ENCODE measurements around the gene GP1BB. TPM values are rescaled to one million over a fixed set of nuclear protein-coding genes. Genes with fewer than 3 reads are reported as not detected.

The GP1BB gene
- polyA plus RNA-seq, 1 of the 3 experiments (the other 2 are of a cell fraction): 1.5 TPM

DNA sequence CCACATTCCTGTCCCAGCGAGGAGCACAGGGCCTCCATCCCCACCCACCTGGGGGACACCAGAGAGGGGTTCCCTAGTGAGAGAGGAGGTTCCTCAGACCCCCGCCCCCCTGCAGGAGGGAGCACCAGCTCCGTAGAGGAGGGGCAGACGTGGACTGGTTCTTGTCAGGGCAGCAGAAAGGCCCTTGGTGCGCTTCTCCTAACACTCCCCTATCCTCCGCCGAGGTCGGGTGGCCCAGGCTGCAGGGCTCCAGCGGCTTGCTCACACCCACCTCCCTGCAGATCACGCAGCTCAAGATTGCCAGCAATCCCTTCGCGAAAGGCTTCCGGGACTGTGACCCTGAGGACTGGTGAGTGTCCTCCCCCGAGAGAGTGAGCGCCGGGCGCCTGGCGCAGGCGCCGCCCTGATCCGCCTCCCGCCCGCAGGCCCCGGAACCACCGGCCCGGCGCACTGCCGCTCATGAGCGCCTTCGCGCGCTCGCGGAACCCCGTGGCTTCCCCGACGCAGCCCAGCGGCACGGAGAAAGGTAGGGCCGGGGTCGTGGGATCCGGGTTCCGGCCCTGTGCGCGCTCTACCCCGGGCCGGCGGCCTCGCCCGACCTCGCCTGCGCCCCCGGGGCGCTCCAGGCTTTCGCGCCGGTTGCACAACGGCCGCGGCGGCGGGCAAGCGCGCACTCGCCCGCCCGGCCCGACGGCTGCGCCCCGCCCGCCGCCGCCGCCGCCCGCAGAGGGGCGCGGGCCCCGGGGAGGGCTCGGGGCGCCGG is 42.3 kb downstream of the GP1BB start:
- Histone ChIP-seq H3K36me3 (replicated peaks in 1 of 2; ENCODE audit: control insufficient read depth in 1 of 2, insufficient read depth in 2 of 2, low read length in 1 of 2) (no peaks in the 10 kb centered on the region), H3K4me2 (no peak overlapping the region), H3K27me3 (ENCODE audit: insufficient read depth) (peaks cover 31% of the 10 kb centered on the region), H4K20me1 (ENCODE audit: insufficient read depth) (no peaks in the 10 kb centered on the region), H3K4me3 (ENCODE audit: low read depth in 2 of 2, low read length in 1 of 2) (no peak overlapping the region), H3K79me2 (ENCODE audit: insufficient read depth) (no peaks in the 10 kb centered on the region), H3K4me1 (ENCODE audit: control insufficient read depth in 1 of 2, insufficient read depth in 2 of 2, low read depth in 1 of 2, low read length in 1 of 2) (no peaks in the 10 kb centered on the region; a peak in 1 of 4 replicates), H2AFZ (ENCODE audit: low read depth) (no peak overlapping the region), H3K9me2 (no peaks in the 10 kb centered on the region), H3K9me3 (no peaks in the 10 kb centered on the region), H3K9ac (no peak overlapping the region), H3K27ac (ENCODE audit: low read depth in 2 of 2, low read length in 1 of 2) (no peak overlapping the region), H3F3A (replicated peaks; ENCODE audit: insufficient read depth) (no peaks in the 10 kb centered on the region)
- TF ChIP-seq, protein P1, sequence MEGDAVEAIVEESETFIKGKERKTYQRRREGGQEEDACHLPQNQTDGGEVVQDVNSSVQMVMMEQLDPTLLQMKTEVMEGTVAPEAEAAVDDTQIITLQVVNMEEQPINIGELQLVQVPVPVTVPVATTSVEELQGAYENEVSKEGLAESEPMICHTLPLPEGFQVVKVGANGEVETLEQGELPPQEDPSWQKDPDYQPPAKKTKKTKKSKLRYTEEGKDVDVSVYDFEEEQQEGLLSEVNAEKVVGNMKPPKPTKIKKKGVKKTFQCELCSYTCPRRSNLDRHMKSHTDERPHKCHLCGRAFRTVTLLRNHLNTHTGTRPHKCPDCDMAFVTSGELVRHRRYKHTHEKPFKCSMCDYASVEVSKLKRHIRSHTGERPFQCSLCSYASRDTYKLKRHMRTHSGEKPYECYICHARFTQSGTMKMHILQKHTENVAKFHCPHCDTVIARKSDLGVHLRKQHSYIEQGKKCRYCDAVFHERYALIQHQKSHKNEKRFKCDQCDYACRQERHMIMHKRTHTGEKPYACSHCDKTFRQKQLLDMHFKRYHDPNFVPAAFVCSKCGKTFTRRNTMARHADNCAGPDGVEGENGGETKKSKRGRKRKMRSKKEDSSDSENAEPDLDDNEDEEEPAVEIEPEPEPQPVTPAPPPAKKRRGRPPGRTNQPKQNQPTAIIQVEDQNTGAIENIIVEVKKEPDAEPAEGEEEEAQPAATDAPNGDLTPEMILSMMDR (IDR thresholded peaks at IDR 0.05): no peak
- 0 out of 2 replicates have a peak, but pooled peaks have one; percentile 45 for TF ChIP-seq EZH2phosphoT487 (IDR thresholded peaks at IDR 0.05; ENCODE audit: borderline replicate concordance, low read depth)
- 53% methylated on average over 7 of the region's 83 CpGs for WGBS (ENCODE audit: low lambda C conversion rate)
- CTCF ChIA-PET: interaction anchor here (1.2 to 3.0 kb wide), 4 partner anchors 15 to 144 kb away, joined by 3 to 15 read pairs (median 6); no protein-coding TSS in a partner anchor
- POLR2A ChIA-PET: no interaction called here
- DNase-seq: no peak

DNA sequence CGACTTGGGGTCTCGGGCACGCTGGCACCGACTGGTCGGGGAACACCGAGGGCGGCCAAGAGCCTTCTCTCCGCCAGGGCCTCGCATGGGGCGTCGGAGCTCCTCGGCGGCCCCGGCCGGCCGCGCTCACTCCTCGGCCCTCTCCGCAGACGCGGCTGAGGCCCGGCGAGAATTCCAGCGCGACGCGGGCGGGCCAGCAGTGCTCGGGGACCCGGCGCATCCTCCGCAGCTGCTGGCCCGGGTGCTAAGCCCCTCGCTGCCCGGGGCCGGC is 42.8 kb downstream of the GP1BB start:
- peaks cover 34% of the 10 kb centered on the region for H3K27me3 ChIP-seq (ENCODE audit: insufficient read depth)
- no peak overlapping the region for H3K9ac ChIP-seq
- H3K36me3 ChIP-seq (replicated peaks in 1 of 2; ENCODE audit: control insufficient read depth in 1 of 2, insufficient read depth in 2 of 2, low read length in 1 of 2): no peaks in the 10 kb centered on the region
- no peaks in the 10 kb centered on the region for H3K9me3 ChIP-seq
- peak overlapping the region in 1 of 2 experiments; percentile 21; a peak in 1 of 4 replicates for H3K4me3 ChIP-seq (ENCODE audit: low read depth in 2 of 2, low read length in 1 of 2)
- TF ChIP-seq, protein P2, sequence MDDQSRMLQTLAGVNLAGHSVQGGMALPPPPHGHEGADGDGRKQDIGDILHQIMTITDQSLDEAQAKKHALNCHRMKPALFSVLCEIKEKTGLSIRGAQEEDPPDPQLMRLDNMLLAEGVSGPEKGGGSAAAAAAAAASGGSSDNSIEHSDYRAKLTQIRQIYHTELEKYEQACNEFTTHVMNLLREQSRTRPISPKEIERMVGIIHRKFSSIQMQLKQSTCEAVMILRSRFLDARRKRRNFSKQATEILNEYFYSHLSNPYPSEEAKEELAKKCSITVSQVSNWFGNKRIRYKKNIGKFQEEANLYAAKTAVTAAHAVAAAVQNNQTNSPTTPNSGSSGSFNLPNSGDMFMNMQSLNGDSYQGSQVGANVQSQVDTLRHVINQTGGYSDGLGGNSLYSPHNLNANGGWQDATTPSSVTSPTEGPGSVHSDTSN (IDR thresholded peaks at IDR 0.05): no peak
- peak; percentile 68 for DNase-seq
- no peaks in the 10 kb centered on the region for H3F3A ChIP-seq (replicated peaks; ENCODE audit: insufficient read depth)
- H3K79me2 ChIP-seq (ENCODE audit: insufficient read depth): no peaks in the 10 kb centered on the region
- H3K9me2 ChIP-seq: no peaks in the 10 kb centered on the region
- no peak overlapping the region for H3K4me2 ChIP-seq
- H2AFZ ChIP-seq (ENCODE audit: low read depth): no peak overlapping the region
- POLR2A ChIA-PET: no interaction called here
- 11% methylated on average over 7 of the region's 36 CpGs for WGBS (ENCODE audit: low lambda C conversion rate)
- H4K20me1 ChIP-seq (ENCODE audit: insufficient read depth): no peaks in the 10 kb centered on the region
- no peaks in the 10 kb centered on the region; a peak in 1 of 4 replicates for H3K4me1 ChIP-seq (ENCODE audit: control insufficient read depth in 1 of 2, insufficient read depth in 2 of 2, low read depth in 1 of 2, low read length in 1 of 2)
- no peak overlapping the region for H3K27ac ChIP-seq (ENCODE audit: low read depth in 2 of 2, low read length in 1 of 2)
- CTCF ChIA-PET: interaction anchor here (3.0 kb wide), 1 partner anchor 35 kb away, joined by 15 read pairs; no protein-coding TSS in a partner anchor

Measured in SK-N-SH (cell line).